ENCODE measurements around the gene ADGRL3. TPM values are rescaled to one million over a fixed set of nuclear protein-coding genes. Genes with fewer than 3 reads are reported as not detected.

ADGRL3 gene
- total RNA-seq, 4 donors from 2014 or later, result 0.67 to 4.6 (median 1.6) TPM

- intact Hi-C loops (cut with DNase I), result no loop called here
- Histone ChIP-seq H3K4me1 (no peaks in the 10 kb centered on the region), H3K27ac (no peak overlapping the region), H3K27me3 (no peaks in the 10 kb centered on the region), H3K9me3 (no peaks in the 10 kb centered on the region), H3K4me3 (replicated peaks in 1 of 3) (no peak overlapping the region), H3K36me3 (no peaks in the 10 kb centered on the region)
- WGBS, 2 donors, result 79 to 83% methylated on average over 3 of the region's 3 CpGs
- no peak for DNase-seq
- TF ChIP-seq CTCF (IDR thresholded peaks at IDR 0.05), result no peak
- TF ChIP-seq POLR2A (IDR thresholded peaks at IDR 0.05), result no peak
Observed at GRCh38 chr4:61545902-61546480, 345.9 kb downstream of the ADGRL3 start.

GRCh38 chr4:61549336-61549735 lies 349.2 kb downstream of the ADGRL3 start:
- H3K36me3 ChIP-seq, result no peaks in the 10 kb centered on the region
- H3K27ac ChIP-seq, result no peak overlapping the region
- intact Hi-C loops (cut with DNase I), result no loop called here
- TF ChIP-seq CTCF (IDR thresholded peaks at IDR 0.05) (no peak), POLR2A (IDR thresholded peaks at IDR 0.05) (no peak)
- no peaks in the 10 kb centered on the region for H3K27me3 ChIP-seq
- H3K4me1 ChIP-seq, result no peaks in the 10 kb centered on the region
- H3K9me3 ChIP-seq, result no peaks in the 10 kb centered on the region
- H3K4me3 ChIP-seq (replicated peaks in 1 of 3), result no peak overlapping the region
- no peak for DNase-seq
- WGBS, 2 donors, result 96 to 98% methylated on average over 2 of the region's 2 CpGs

- H3K4me3 ChIP-seq (replicated peaks in 1 of 3), result no peak overlapping the region
- no peaks in the 10 kb centered on the region for H3K4me1 ChIP-seq
- H3K27me3 ChIP-seq, result no peaks in the 10 kb centered on the region
- 91 to 95% methylated on average over 1 of the region's 1 CpG for WGBS, 2 donors
- no peak overlapping the region for H3K27ac ChIP-seq
- H3K9me3 ChIP-seq, result no peaks in the 10 kb centered on the region
- no peak for DNase-seq
- intact Hi-C loops (cut with DNase I), result no loop called here
- no peaks in the 10 kb centered on the region for H3K36me3 ChIP-seq
- TF ChIP-seq CTCF (IDR thresholded peaks at IDR 0.05) (no peak), POLR2A (IDR thresholded peaks at IDR 0.05) (no peak)
Observed at GRCh38 chr4:61553557-61554125, 353.5 kb downstream of the ADGRL3 start.

- Histone ChIP-seq H3K36me3 (no peaks in the 10 kb centered on the region), H3K4me1 (no peaks in the 10 kb centered on the region), H3K4me3 (replicated peaks in 1 of 3) (no peak overlapping the region), H3K27me3 (no peaks in the 10 kb centered on the region), H3K27ac (no peak overlapping the region), H3K9me3 (no peaks in the 10 kb centered on the region)
- intact Hi-C loops (cut with DNase I), result no loop called here
- 73 to 80% methylated on average over 3 of the region's 3 CpGs for WGBS, 2 donors
- no peak for DNase-seq
- TF ChIP-seq POLR2A (IDR thresholded peaks at IDR 0.05) (no peak), CTCF (IDR thresholded peaks at IDR 0.05) (no peak)
Observed at GRCh38 chr4:61555789-61556188, 355.7 kb downstream of the ADGRL3 start.

- Histone ChIP-seq H3K27ac (no peak overlapping the region), H3K4me3 (replicated peaks in 1 of 3) (no peak overlapping the region), H3K27me3 (no peaks in the 10 kb centered on the region), H3K9me3 (no peaks in the 10 kb centered on the region), H3K4me1 (no peaks in the 10 kb centered on the region), H3K36me3 (no peaks in the 10 kb centered on the region)
- TF ChIP-seq POLR2A (IDR thresholded peaks at IDR 0.05), result no peak
- TF ChIP-seq CTCF (IDR thresholded peaks at IDR 0.05), result no peak
- 73 to 91% methylated on average over 1 of the region's 1 CpG for WGBS, 2 donors
- intact Hi-C loops (cut with DNase I), result no loop called here
- DNase-seq, result no peak
Observed at GRCh38 chr4:61556277-61556676, 356.2 kb downstream of the ADGRL3 start.

Measured in thyroid gland (tissue), 4 donors.